GM19099 (cell line): ENCODE data around the gene KDM6A.

Experiments
- POLR2A ChIP-seq: IDR thresholded peaks from 3 replicates; pipeline ENCODE4 v1.6.1; 2011; ENCODE audit warnings: low read depth; ENCODE audit not compliant: insufficient read length; ENCODE audit errors: extremely low read depth

Gene KDM6A

DNA sequence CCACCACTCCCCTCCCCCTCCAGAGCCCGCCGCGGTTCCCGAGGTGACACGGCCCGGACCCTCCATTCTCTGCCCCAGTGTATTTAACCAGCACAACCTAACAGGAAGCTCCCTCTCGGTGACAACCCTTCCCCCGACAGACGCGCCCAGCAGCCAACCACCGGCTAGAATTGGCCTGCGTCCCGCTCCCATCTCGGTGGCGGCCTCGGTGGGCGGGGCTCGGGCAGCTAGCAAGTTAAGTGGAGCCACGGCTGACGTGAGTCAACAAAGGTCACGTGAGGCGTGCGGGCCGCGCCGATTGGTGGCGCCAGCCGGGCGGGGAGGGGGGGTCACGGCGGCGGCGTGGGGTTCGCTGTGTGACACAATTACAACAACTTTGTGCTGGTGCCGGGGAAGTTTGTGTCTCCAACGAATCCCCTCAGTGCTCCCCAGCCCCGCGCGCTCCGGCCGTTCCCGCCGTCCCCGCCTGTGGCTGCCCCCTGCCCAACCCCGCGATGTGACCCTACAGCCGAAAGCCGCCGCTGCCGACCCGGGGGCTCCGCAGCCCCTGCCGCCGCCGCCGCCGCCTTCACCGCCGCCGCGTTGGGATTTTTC lies at the start of gene KDM6A:
Gene KDM6A (plus strand): TSS at position 368 of the 594 bp plus-strand sequence. CDS start 364 bp downstream, outside the sequence.
- peak; percentile 64 for TF ChIP-seq POLR2A

DNA sequence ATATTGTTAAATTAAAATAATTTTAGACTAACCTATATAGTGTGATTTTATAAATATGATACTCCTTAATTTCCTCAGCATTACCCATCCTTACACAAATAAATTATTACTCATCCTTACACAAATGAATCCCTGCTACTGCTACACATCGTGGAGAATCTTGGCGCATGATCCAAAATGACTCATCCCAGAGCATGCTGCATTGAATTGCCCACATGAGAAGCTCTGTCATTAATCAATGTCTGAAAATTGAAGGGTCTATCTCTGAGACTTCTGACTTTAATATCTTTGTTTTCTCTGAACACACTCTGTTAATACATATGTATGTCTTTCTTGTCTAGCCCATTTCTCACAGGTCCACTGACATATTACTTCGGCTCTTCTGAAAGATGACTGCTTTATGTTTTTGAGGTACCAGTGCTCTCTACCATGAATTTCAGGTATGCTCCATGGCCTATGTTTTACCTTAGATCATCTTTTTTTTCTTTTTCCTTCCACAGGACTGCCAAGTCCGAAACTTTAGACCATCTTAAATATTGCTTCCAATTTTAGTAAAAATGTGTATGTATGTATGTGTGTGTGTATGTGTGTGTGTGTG lies 44.9 kb upstream of the KDM6A start:
- TF ChIP-seq POLR2A: no peak

DNA sequence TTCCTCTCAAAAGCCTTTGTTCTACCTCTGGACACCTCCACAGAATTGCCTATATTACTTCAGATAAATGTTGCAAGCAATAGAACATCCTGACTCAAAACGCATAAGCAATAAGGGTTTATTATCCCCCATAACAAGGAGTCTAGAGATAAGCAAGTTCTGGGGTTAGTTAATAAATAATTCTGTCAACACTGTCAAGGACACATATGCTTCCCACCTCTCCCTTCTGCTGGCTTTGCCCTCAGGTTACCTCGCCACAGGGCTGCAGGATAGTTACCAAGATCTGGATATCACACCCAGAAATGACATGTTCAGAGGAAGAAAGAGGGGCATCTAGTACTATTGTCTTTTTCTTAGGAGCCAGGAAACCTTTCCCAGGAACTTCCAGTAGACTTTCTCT lies 43.2 kb upstream of the KDM6A start:
- TF ChIP-seq POLR2A: no peak

DNA sequence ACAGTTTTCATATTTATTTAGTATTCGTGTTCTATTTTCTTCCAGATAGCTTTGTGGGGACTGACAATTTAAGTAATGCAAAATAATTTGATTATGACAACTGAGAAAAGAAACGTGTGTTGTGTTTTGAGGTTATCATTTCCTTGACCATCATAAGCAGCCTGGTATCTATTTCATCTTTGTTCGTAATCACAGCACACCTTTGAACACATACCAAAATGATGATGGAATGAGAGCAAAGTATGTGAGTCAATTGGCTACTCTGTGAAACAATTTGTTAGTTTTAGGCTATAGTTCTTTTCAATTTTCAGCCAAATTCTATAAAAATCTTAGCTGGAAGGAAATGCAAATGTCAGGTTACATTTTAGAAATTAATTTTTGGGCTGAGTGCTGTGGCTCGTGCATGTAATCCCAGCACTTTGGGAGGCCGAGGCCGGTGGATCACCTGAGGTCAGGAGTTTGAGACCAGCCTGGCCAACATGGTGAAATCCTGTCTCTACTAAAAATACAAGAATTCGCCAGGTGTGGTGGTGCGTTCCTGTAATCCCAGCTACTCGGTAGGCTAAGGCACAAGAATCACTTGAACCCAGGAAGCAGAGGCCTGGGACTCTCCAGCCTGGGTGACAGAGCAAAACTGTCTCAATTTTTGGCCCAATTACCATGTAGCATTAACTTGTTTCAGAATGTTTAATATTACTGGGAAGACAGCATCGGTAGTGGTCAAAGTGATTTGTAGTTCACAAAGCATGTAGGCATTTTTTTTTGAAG lies 30.3 kb upstream of the KDM6A start:
- no peak for TF ChIP-seq POLR2A

DNA sequence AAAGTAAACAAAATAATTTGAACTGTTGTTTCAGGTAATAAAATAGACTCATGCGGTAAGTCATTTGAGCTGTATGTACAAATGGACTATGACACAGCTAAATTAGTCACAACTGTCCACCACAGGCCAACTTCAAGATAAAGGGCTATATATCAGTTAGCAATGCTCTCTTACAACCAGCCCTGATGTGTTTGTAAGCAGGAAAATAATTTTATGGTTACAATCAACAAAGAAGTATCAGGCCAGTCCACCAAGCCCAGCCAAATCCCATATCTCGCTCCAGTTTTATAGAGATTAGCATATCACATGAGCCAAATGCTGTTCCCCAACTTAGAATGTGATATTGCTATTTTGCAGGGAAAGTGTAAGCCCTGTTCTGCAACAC lies 29.7 kb upstream of the KDM6A start:
- TF ChIP-seq POLR2A: no peak

DNA sequence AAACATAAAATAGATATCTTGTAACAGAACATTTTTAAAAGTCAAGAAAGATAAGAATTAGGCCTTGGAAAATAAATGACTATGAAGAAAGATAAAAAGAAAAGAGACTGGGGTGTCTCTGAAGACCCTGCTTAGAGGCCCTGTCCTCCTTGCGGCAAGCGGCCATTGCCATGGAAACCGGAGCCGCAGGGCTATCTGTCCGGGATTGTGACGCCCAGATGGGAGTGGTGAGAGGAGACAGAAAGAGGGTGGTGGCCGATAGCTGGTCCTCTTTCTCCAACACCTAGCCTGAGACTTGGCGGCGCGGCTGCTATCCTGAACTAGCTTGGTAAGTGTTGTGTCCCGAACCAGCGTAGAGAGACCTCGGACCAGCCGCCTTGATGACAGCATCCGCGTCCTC lies 29.2 kb upstream of the KDM6A start, which contains the start of gene DUSP21:
Gene DUSP21 (plus strand): TSS at position 269 of the 400 bp plus-strand sequence. CDS start 112 bp downstream, at position 381.
- no peak for TF ChIP-seq POLR2A

DNA sequence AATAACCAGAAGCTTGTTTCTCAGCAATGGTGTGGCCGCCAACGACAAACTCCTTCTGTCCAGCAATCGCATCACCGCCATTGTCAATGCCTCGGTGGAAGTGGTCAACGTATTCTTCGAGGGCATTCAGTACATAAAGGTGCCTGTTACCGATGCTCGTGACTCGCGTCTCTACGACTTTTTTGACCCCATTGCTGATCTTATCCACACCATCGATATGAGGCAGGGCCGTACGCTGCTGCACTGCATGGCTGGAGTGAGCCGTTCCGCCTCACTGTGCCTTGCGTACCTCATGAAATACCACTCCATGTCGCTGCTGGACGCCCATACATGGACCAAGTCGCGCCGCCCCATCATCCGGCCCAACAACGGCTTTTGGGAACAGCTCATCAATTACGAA lies 28.8 kb upstream of the KDM6A start:
- no peak for TF ChIP-seq POLR2A

DNA sequence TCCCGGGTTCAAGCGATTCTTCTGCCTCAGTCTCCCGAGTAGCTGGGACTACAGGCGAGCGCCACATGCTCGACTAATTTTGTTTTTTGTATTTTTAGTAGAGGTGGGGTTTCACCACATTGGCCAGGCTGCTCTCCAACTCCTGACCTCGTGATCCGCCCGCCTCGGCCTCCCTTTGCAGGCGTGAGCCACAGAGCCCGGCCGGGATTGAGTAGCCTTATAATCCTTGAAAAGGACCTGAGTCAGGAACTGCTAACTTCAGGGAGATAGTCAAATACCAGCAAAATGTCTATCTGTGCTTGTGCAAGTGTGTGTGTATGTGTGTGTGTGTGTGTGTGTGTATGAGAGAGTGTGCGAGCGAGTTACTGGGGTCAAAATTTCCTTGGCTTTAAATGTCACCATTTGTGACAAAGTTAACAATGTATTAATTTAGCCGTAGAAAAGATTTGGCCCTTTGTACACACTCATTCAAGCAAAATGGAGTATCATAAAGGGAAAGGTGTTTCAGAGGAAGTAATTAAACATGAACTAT lies 1.8 kb upstream of the KDM6A start:
- no peak for TF ChIP-seq POLR2A

DNA sequence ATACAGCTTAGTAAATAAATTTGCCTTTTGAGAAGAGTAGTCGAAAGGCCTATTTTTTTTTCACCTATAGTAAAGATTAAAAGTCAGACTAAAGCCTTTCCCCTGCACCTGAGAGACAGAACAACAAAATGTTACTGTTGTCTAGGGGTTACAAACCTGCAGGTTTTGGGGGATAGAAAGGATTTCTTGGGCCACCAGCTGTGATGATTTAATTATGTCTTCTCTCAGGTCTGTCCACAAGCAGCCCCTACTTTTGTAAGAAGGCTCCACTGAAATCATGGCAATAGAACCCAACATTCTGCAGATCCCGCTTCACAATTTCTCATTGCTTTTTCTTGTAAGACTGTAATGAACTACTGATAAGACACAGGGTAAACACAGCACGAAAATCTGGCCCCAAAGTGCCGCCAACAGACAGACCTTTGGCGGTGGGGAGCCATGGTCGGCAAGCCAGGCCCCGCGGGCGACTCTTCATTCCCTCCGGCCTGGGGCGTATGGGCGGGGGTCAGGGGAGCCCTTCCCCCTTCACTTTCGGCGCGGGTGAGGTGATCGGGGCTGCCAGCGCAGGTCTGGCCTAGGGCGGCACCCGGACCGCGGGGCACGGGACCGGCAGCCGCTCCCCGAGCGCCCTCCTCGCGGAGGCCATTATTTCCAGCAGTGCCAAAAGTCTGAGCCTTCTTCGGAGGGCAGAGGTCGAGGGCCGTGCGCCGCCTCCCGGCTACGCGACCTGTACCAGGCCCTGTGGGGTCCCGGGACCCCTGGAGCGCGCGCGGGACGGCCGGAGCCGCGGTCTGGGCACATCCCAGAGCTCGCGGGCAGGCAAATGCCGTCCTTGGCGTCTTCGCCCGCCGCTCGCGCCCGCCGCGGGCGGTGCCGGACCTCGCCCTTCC lies 812 bp upstream of the KDM6A start:
- TF ChIP-seq POLR2A: no peak

DNA sequence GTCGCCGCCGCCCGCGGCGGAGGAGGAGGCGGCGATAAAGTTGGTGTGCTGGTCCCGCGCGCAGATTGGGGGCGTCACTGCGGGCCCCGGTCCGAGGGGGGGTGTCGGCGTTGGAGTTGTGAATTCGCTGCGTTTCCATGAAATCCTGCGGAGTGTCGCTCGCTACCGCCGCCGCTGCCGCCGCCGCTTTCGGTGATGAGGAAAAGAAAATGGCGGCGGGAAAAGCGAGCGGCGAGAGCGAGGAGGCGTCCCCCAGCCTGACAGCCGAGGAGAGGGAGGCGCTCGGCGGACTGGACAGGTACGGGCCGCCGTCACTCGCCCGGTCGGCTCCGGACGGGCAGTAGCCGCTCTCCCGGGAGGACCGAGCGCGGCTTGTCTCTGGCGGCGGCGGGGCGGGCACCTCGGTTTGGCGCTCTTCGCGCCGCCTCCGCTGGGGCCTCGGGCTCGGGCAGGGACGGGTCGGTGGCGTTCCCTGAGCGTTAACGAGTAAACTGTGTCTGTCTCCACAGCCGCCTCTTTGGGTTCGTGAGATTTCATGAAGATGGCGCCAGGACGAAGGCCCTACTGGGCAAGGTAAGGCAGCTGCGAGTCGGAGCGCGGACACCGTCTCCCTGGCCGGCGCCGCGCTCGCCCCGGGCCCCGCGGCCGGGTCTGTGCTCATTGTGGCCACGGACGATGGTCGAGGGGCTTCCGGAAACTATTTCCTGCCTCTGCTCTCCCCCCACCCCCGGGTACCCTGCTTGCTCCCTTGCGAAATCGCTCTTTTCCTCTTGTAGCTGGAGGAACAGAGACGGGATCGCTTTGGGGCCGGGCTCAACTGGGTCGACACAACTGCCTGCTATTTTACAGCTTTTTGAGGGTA lies 658 bp downstream of the KDM6A start:
- peak; percentile 57 for TF ChIP-seq POLR2A

DNA sequence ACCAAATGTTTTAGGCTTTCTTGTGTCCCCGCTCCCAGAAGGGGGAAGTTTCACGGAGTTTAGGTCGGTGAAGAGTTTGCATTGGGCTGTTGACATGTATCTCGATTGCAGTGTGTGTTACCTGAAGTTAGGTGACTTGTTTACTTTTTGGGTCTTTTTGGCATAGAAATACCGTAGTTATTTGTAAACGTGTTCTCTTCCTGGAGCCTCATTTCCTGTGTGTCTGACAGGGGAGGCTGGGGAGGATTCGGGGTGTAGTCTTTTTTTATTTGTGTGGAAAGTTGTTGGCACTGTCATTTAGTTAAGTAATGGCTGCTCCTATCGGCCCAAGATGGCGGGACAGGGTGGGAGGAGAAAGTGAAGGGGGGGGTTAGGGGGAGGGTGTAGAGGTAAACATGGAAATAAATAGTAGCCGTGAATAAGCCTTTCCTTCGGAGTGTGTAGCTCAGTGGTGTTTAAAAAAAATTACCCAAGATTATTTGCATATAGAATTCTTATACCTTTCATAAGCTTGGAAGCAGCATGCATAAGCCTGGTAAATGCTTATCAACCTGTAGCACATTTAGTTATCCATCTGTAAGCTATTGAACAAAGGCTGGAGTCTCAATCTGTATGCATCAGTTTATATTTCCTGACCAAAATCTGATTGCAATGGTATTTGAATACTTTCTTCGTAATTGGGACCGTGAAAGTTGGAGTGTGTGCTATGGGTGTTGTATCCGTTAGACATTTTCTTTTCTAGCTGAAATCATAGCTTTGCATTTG lies 1.6 kb downstream of the KDM6A start:
- no peak for TF ChIP-seq POLR2A

DNA sequence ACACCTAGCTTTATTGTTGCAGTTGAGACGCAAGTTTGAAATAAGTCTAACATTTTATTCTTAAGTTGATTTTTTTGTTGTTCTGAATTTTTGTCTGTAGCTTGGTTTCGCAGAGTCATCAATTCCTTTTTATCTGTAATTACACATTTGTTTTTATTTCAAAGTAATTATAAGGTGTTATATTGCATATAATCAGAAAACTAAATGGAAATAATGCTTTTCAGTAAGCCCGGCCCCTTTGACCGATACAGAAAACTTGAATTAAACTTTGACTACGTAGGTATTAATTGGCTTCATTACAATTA lies 2.1 kb downstream of the KDM6A start:
- TF ChIP-seq POLR2A: no peak

DNA sequence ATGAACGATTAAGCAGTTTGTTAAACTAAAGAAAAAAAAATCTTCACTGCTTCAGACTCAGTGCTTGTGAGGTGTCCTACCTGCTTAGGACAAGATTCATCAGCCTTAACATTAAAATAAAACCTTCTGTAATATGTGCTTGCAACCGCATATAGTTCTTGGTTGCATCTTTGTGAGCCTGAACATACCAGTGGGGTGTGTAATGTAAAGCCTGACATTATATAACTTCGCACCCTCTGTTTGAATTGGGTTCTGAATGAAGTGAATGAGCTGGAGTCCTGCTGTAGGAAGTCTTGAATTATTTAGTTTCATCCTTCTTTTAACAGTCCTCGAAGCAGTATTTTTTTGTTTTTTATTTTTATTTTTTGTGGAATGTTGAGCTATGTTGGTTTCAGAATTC lies 3.1 kb downstream of the KDM6A start:
- no peak for TF ChIP-seq POLR2A

DNA sequence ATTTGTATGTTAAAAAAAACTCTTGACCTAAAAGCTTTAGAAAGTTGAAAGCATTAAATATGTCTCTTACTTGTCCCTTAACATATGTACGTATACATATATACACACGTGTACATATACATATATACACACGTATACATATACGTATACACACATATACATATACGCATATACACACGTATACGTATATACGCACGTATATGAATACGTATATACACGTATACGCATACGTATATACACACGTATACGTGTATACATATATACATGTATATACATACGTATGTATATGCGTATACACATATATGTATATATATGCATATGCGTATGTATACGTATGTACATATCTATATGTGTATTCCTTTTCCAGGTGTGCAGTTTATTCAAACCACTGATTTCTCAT lies 3.8 kb downstream of the KDM6A start:
- no peak for TF ChIP-seq POLR2A

DNA sequence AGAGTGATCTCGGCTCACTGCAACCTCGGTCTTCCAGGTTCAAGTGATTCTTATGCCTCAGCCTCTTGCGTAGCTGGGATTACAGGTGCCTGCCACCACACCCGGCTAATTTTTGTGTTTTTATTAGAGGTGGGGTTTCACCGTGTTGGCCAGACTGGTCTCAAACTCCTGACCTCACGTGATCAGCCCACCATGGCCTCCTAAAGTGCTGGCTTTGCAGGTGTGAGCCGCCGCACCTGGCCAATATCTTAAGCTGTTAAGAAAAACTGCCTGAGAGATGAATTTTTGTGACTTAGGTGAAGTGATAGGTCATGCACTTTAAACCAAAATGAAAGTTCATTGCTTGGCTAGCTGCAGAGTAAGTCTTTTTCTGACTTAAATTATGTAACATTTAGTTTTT lies 5.8 kb downstream of the KDM6A start:
- TF ChIP-seq POLR2A: no peak
